Neural cell (in vitro differentiated cells): Measurements from ENCODE around the gene PEF1. TPM values are rescaled to one million over a fixed set of nuclear protein-coding genes. Genes with fewer than 3 reads are reported as not detected.

Experiments
- H2AFZ ChIP-seq: fragments of 200-600, 300-800 bp; sonication (generic), shearing (Covaris generic); 2 replicates; pipeline ENCODE4 v1.6.0; 2014; ENCODE audit warnings: low read depth, mild to moderate bottlenecking, antibody characterized with exemption, low read length, moderate library complexity
- H3F3A ChIP-seq: fragments of 200-600 bp; shearing (Covaris generic); 2 replicates; pipeline ENCODE4 v1.6.1; 2016; ENCODE audit warnings: mild to moderate bottlenecking, moderate library complexity, mixed read lengths, antibody characterized with exemption, low read length; ENCODE audit not compliant: insufficient read depth, poor library complexity, severe bottlenecking
- H3K27ac ChIP-seq: fragments of 200-600, 300-800 bp; sonication (generic), shearing (Covaris generic); 2 replicates; pipeline ENCODE4 v1.5.1; 2014; ENCODE audit warnings: mild to moderate bottlenecking, low read length, moderate library complexity
- H3K27me3 ChIP-seq: fragments of 300-800, 200-600 bp; sonication (generic), shearing (Covaris generic); 2 replicates; pipeline ENCODE4 v1.6.0; 2014; ENCODE audit warnings: mild to moderate bottlenecking, low read depth, low read length, moderate library complexity; ENCODE audit not compliant: insufficient read depth
- H3K36me3 ChIP-seq: fragments of 300-800, 200-600 bp; sonication (generic), shearing (Covaris generic); 2 replicates; pipeline ENCODE4 v1.5.1; 2014; ENCODE audit warnings: mild to moderate bottlenecking, antibody characterized with exemption, low read length, moderate library complexity; ENCODE audit not compliant: insufficient read depth
- H3K4me2 ChIP-seq: fragments of 300-800, 200-600 bp; sonication (generic), shearing (Covaris generic); 2 replicates; pipeline ENCODE4 v1.6.0; 2014; ENCODE audit warnings: mild to moderate bottlenecking, low read length
- H3K4me3 ChIP-seq: fragments of 300-800, 200-600 bp; sonication (generic), shearing (Covaris generic); 2 replicates; pipeline ENCODE4 v1.5.1; 2014; ENCODE audit warnings: mild to moderate bottlenecking, low read length, moderate library complexity
- H3K79me2 ChIP-seq: fragments of 200-600 bp; shearing (Covaris generic); replicated peaks from 2 replicates; pipeline ENCODE4 v1.6.0; 2014; ENCODE audit warnings: mild to moderate bottlenecking, low read length, moderate library complexity; ENCODE audit not compliant: insufficient read depth
- H3K9ac ChIP-seq: fragments of 300-800, 200-600 bp; sonication (generic), shearing (Covaris generic); 2 replicates; pipeline ENCODE4 v1.6.1; 2016; ENCODE audit warnings: mild to moderate bottlenecking, low read length, mixed read lengths
- H3K9me2 ChIP-seq: fragments of 200-600 bp; shearing (Covaris generic); 2 replicates; pipeline ENCODE4 v1.6.1; 2016; ENCODE audit warnings: mild to moderate bottlenecking, low read length, mixed read lengths; ENCODE audit not compliant: insufficient read depth
- H3K9me3 ChIP-seq: fragments of 200-600, 300-800 bp; sonication (generic), shearing (Covaris generic); 2 replicates; pipeline ENCODE4 v1.6.1; 2016; ENCODE audit warnings: mild to moderate bottlenecking, mixed run types, low read length, moderate library complexity, mixed read lengths
- H4K20me1 ChIP-seq: fragments of 200-600 bp; shearing (Covaris generic); 2 replicates; pipeline ENCODE4 v1.6.1; 2016; ENCODE audit warnings: mild to moderate bottlenecking, mixed run types; ENCODE audit not compliant: insufficient read depth
- CTCF ChIP-seq: fragments of 450-650 bp; IDR thresholded peaks from 2 replicates; pipeline ENCODE4 v1.5.1; 2014; ENCODE audit warnings: antibody characterized with exemption, mild to moderate bottlenecking, moderate library complexity; ENCODE audit not compliant: poor library complexity, severe bottlenecking
- EP300 ChIP-seq: fragments of 450-650 bp; conservative IDR thresholded peaks from 2 replicates; pipeline ENCODE4 v1.6.1; 2014; ENCODE audit warnings: antibody characterized with exemption, mild to moderate bottlenecking, moderate library complexity; ENCODE audit not compliant: poor library complexity, severe bottlenecking
- EZH2 ChIP-seq: fragments of 200-600, 300-800 bp; shearing (Covaris generic), sonication (generic); IDR thresholded peaks from 2 replicates; pipeline ENCODE4 v1.6.1; 2014; ENCODE audit warnings: antibody characterized with exemption, low read length, borderline replicate concordance, mild to moderate bottlenecking; ENCODE audit not compliant: insufficient read depth, poor library complexity, severe bottlenecking
- MXI1 ChIP-seq: fragments of 450-650 bp; conservative IDR thresholded peaks from 2 replicates; pipeline ENCODE4 v1.6.1; 2014; ENCODE audit warnings: antibody characterized with exemption, mild to moderate bottlenecking; ENCODE audit not compliant: poor library complexity, severe bottlenecking
- POLR2AphosphoS5 ChIP-seq: IDR thresholded peaks from 2 replicates; pipeline ENCODE4 v1.6.1; 2012
- RAD21 ChIP-seq: fragments of 450-650 bp; conservative IDR thresholded peaks from 2 replicates; pipeline ENCODE4 v1.6.1; 2014; ENCODE audit warnings: antibody characterized with exemption, mild to moderate bottlenecking, moderate library complexity
- REST ChIP-seq: IDR thresholded peaks from 2 replicates; pipeline ENCODE4 v1.6.1; 2012; ENCODE audit warnings: borderline replicate concordance
- SMC3 ChIP-seq: fragments of 450-650 bp; conservative IDR thresholded peaks from 2 replicates; pipeline ENCODE4 v1.6.1; 2014; ENCODE audit warnings: antibody characterized with exemption, mild to moderate bottlenecking, moderate library complexity; ENCODE audit not compliant: poor library complexity
- TAF1 ChIP-seq: IDR thresholded peaks from 2 replicates; pipeline ENCODE4 v1.6.1; 2012; ENCODE audit warnings: low read depth
- polyA plus RNA-seq: library from polyadenylated mRNA; depleted of rRNA; stranded (reverse); fragments of >200 nt; gene quantifications from 2 replicates; pipeline ENCODE4 v1.2.3, GENCODE V29; 2014

The PEF1 gene
- polyA plus RNA-seq, 1 donor from 2014 or later: 48.2 TPM

GRCh38 chr1:31660871-31661455, 16.3 kb upstream of the PEF1 start:
- no peaks in the 10 kb centered on the region for H4K20me1 ChIP-seq
- no peak overlapping the region for H3K4me3 ChIP-seq
- H3K9me3 ChIP-seq: no peaks in the 10 kb centered on the region
- H3K9ac ChIP-seq: no peak overlapping the region
- no peak overlapping the region for H3K27ac ChIP-seq
- no peaks in the 10 kb centered on the region for H3K36me3 ChIP-seq
- H3K79me2 ChIP-seq: no peaks in the 10 kb centered on the region
- H3K27me3 ChIP-seq: no peaks in the 10 kb centered on the region
- no peak overlapping the region for H2AFZ ChIP-seq
- H3F3A ChIP-seq: no peaks in the 10 kb centered on the region
- TF ChIP-seq CTCF (no peak), REST (no peak), RAD21 (no peak), EP300 (no peak)
- no peak overlapping the region for H3K4me2 ChIP-seq
- H3K9me2 ChIP-seq: no peaks in the 10 kb centered on the region

- Histone ChIP-seq H3K4me3 (no peak overlapping the region), H3K9me2 (no peaks in the 10 kb centered on the region), H3K27ac (no peak overlapping the region), H2AFZ (no peak overlapping the region), H3F3A (no peaks in the 10 kb centered on the region), H3K36me3 (no peaks in the 10 kb centered on the region), H4K20me1 (no peaks in the 10 kb centered on the region), H3K4me2 (no peak overlapping the region), H3K9me3 (no peaks in the 10 kb centered on the region), H3K27me3 (no peaks in the 10 kb centered on the region), H3K9ac (no peak overlapping the region), H3K79me2 (no peaks in the 10 kb centered on the region)
- TF ChIP-seq EZH2: no peak
- TF ChIP-seq SMC3: no peak
- no peak for TF ChIP-seq MXI1
- TF ChIP-seq EP300: no peak
- TF ChIP-seq TAF1: no peak
- no peak for TF ChIP-seq CTCF
- TF ChIP-seq POLR2AphosphoS5: no peak
- no peak for TF ChIP-seq RAD21
- no peak for TF ChIP-seq REST
Observed at GRCh38 chr1:31659889-31660288, 15.2 kb upstream of the PEF1 start.
